GM19099 (cell line): Measurements from ENCODE around the gene KDM4B.

Experiments used
- POLR2A ChIP-seq: IDR thresholded peaks from 3 replicates; pipeline ENCODE4 v1.6.1; 2011; ENCODE audit warnings: low read depth; ENCODE audit not compliant: insufficient read length; ENCODE audit errors: extremely low read depth

The KDM4B gene

GRCh38 chr19:4966591-4966990 is 2.3 kb upstream of the KDM4B start:
- TF ChIP-seq POLR2A = no peak

GRCh38 chr19:4967738-4968461 is 1.0 kb upstream of the KDM4B start:
- no peak for TF ChIP-seq POLR2A

GRCh38 chr19:4969292-4969771 is 419 bp downstream of the KDM4B start:
- no peak for TF ChIP-seq POLR2A

DNA sequence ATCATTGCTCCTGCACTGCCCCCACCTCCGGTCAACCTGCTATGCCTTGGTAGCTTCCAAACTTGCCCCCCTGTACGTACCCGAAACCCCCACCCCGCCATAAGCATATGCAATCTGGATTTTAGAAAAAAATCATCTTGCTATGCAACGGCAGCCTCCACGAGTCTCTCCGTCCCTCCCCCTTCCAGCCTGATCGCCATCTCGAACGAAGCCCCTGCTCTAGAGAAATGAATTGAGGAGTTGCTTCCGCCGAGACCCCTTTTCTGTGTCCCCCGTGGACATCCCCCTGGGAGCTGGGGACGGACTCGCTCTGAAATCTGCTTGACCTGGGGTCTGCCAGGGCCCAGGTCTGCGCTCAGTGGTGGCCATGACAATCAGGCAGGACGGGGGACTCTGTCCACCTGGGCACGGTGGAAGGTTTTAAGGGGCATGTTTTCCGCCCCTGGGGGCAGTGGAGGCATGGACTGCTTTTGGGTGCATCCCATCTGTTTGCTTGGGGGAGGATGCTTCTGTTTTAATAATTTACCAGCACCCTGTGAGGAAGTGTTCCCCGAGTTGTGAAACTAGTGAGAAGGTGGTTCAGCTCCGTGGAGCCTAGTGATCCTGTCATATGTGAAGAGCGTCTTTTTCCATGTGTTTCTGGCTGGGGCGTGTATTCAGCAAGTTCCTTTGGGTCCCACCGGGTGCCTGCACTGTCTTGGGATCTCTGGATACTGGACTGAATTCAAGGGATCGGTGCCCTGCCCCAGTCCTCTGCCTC is 1.0 kb downstream of the KDM4B start:
- peak; percentile 14 for TF ChIP-seq POLR2A

- no peak for TF ChIP-seq POLR2A
These were observed 1.9 kb downstream of the KDM4B start for GRCh38 chr19:4970558-4971423.

DNA sequence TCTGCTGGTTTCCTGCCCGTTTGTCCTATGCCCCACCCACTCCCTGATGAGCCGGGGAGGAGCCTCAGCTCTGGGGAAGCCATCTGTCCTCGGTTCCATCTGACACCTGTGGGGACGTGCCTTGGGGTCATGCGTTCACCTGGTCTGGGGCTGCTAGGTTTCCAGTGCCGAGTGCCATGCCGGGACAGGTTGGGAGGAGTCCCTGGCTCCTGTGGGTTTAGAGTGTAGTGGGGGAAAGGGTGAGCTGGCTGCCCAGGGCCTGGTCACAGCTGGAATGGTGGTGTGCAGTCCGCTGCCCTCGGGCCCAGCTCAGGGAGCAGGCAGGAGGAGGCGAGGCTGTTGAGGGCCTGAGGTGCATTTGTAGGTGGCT is 2.5 kb downstream of the KDM4B start:
- TF ChIP-seq POLR2A = no peak

DNA sequence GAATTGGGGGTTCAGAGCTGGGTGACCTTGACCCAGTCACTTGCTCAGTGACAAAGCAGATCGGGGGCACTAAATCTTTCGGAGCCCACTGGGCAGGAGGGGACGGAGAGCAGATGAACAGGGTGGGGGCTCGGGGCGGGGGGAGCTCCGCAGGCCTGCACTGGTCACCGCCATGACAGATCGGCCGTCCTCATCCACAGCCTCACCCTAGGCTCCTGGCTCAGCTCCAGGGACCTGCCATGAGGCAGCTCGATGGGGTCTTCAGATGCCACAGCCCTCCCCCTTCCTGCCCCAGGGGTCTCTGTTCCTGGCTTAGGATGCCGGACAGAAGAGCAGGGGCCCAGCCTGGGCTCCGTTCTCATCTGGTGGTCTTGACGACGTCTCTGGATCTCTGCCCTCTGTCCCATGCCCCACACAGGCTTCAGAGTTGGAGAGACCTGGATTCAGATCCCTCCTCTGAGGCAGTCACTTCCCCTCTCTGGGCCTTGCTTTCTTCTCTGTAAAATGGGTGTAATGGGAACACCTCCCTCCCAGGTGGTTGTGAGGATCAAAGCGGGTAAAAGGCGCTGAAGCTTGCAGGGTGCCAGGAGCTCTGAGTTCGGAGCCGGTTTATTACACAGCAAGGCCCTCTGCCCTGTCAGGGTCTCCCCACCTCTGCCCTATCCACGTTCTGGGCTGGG is 3.0 kb downstream of the KDM4B start:
- TF ChIP-seq POLR2A = no peak

DNA sequence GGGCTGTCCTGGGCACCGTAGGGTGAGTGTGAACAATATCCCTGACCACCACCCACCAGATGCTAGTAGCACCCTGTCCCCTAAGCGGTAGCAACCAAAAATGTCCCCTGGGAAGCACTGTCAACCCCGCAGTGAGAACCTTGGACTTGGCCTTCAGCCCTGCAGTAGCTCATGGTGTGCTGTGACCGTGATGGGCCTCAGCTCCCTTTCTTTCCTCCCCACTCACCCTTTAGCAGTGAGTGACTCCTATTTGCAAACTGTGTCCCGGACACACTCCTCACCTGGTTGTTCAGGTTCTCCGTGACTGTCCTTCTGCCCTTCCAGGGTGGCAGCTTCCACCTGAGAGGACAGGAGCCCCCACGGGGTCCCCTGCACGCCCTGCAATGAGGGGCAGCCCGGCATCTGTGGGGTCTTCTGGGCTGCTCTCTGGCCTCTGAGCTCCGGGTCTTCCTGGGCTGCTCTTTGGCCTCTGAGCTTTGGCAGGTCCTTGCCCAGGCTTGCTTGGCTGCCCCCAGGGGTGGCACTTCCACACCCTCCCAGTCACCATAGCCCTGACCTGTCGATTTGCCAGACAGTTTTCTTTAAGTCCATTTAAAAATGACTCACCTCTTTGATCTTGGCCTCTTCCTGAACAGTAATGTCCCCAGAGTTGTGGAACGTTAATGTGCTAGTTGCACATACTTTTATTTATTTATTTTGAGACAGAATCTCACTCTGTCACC is 3.8 kb downstream of the KDM4B start:
- TF ChIP-seq POLR2A = no peak

DNA sequence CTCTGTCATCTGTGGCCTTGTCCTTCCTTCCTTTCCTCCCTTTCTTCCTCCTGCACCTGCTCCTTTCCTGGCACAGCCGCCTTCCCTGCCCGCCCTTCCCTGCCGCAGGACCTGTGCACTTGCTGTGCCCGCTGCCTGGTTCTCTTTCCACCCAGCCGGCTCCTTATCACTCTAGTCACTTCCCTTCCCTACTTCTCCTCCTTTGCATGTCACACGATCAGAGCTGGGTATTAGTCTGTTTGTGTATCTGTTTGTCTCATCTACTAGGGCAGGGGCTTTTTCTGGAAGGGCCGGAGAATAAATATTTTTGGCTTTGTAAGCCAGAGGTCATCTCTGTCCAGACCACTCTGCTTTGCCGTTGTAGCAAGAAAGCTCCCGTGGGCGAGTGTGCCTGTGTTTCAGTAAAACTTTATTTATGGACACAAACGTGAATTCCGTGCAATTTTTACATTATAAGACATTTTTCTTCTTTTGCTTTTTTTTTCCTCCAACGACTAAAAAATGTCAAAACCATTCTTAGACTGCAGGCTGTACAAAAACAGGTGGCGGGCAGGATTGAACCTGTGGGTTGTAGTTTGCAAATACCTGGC is 6.1 kb downstream of the KDM4B start:
- no peak for TF ChIP-seq POLR2A

GRCh38 chr19:4976401-4977298 is 7.7 kb downstream of the KDM4B start:
- TF ChIP-seq POLR2A = no peak

DNA sequence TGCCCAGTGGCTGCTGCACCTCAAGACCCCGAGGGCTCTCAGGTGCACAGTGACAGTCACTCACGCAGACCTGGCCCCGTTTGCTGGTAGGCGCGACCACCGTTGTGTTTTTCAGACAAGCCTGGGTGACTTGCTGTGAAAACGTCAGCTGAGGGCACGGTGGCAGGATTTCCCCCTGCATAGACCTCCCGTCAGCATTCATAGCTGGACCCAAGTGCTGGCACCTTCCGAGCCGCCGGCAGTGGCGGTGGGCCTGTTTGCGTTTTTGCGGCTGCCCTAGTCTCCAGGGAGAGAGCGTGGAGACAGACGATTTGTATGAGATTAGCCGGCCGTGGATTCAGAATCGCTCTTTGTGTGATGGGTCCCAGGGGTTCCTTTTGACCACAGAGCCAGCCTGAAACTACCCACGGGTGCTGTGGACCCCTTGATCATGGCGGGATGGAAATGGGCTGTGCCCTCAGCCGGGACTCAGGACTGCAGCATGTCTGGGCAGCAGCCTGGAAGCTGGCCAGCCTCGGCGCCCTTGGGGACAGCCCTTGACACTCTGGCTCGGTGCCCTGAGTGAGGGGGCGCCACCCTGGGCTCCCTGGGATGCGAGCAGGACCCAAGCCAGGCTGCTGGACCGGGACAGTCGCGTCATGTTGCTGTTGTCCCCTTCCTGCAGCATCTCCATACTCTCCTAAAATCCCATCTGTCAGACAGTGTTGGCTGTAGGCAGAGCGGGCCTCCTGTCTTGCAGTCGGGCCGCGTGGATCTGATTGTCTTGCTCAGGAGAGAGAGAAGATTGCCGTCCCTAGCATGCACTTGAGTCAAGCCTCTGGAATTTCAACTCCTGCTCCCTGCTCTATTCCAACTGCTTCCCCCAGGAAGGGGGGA is 8.6 kb downstream of the KDM4B start:
- no peak for TF ChIP-seq POLR2A
